DOHH2 (cell line): Measurements from ENCODE around the gene EPSTI1.

Experiments used
- H3F3A ChIP-seq: fragments of 200-600 bp; sonication (generic), shearing (Covaris generic); 2 replicates; pipeline ENCODE4 v1.6.0; 2016; ENCODE audit warnings: antibody characterized with exemption, mild to moderate bottlenecking; ENCODE audit not compliant: control insufficient read depth, insufficient read depth
- H3K27ac ChIP-seq: fragments of 200-600 bp; sonication (generic); 2 replicates; pipeline ENCODE4 v1.5.1; 2014; ENCODE audit warnings: low read depth, mild to moderate bottlenecking, low read length, moderate library complexity
- H3K27me3 ChIP-seq: fragments of 200-600 bp; sonication (generic); 2 replicates; pipeline ENCODE4 v1.6.1; 2014; ENCODE audit warnings: mild to moderate bottlenecking, low read length, mixed read lengths; ENCODE audit not compliant: control insufficient read depth
- H3K36me3 ChIP-seq: fragments of 200-600 bp; sonication (generic); 2 replicates; pipeline ENCODE4 v1.6.1; 2014; ENCODE audit warnings: mild to moderate bottlenecking, low read length, moderate library complexity, mixed read lengths; ENCODE audit not compliant: control insufficient read depth
- H3K4me1 ChIP-seq: fragments of 200-600 bp; sonication (generic); 2 replicates; pipeline ENCODE4 v1.6.1; 2014; ENCODE audit warnings: mild to moderate bottlenecking, low read length, mixed read lengths; ENCODE audit not compliant: control insufficient read depth
- H3K4me2 ChIP-seq: fragments of 200-600 bp; sonication (generic); 2 replicates; pipeline ENCODE4 v1.6.0; 2014; ENCODE audit warnings: mild to moderate bottlenecking, low read length, moderate library complexity
- H3K4me3 ChIP-seq: fragments of 200-600 bp; sonication (generic); 2 replicates; pipeline ENCODE4 v1.5.1; 2014; ENCODE audit warnings: mild to moderate bottlenecking, low read length, mixed read lengths
- H3K79me2 ChIP-seq: fragments of 200-600 bp; sonication (generic); 2 replicates; pipeline ENCODE4 v1.6.1; 2014; ENCODE audit warnings: mild to moderate bottlenecking, low read length, mixed read lengths; ENCODE audit not compliant: control insufficient read depth
- H3K9me2 ChIP-seq: fragments of 200-600 bp; sonication (generic); replicated peaks from 2 replicates; pipeline ENCODE4 v1.6.1; 2014; ENCODE audit warnings: mild to moderate bottlenecking, low read length, mixed read lengths; ENCODE audit not compliant: control insufficient read depth
- H3K9me3 ChIP-seq: fragments of 200-600 bp; sonication (generic); 2 replicates; pipeline ENCODE4 v1.6.1; 2014; ENCODE audit warnings: antibody characterized with exemption, low read length, mixed read lengths; ENCODE audit not compliant: control insufficient read depth, insufficient read depth
- H4K20me1 ChIP-seq: fragments of 200-600 bp; sonication (generic); 2 replicates; pipeline ENCODE4 v1.6.0; 2014; ENCODE audit warnings: low read depth, mild to moderate bottlenecking, antibody characterized with exemption, low read length, moderate library complexity; ENCODE audit not compliant: control insufficient read depth, insufficient read depth
- EZH2phosphoT487 ChIP-seq: fragments of 200-600 bp; sonication (generic); IDR thresholded peaks from 2 replicates; pipeline ENCODE4 v1.6.1; 2017; ENCODE audit warnings: borderline replicate concordance, mild to moderate bottlenecking, antibody characterized with exemption, low read length, moderate library complexity, mixed read lengths
- TF ChIP-seq, protein P1 (sequence below): fragments of 200-600 bp; sonication (generic); IDR thresholded peaks from one replicate; pipeline ENCODE4 v1.5.1; 2014; ENCODE audit warnings: antibody characterized with exemption, mild to moderate bottlenecking, low read depth, low read length; ENCODE audit not compliant: poor library complexity, severe bottlenecking

The EPSTI1 gene

DNA sequence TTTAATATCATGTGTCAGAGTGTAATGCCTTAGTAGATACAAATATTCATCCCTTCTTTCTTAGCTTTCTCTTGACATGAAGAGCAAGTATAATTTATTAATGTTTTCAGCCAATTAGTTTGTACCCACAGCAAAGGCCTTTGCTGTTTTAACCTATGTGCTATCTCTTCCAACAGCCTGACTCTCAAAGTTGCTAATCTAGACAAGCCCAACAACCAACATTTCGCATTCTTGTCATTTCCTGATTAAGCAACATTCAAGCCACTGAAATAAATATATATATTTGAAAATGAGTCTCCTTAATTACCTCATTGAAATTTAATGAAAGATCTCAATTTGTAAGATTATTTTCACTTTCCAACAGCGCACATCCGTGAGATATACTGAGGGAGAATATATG lies 18.5 kb downstream of the EPSTI1 start:
- H3K4me3 ChIP-seq = no peak overlapping the region
- no peak overlapping the region for H3K4me2 ChIP-seq
- H3K36me3 ChIP-seq = no peaks in the 10 kb centered on the region
- TF ChIP-seq EZH2phosphoT487 = no peak
- TF ChIP-seq, protein P1, sequence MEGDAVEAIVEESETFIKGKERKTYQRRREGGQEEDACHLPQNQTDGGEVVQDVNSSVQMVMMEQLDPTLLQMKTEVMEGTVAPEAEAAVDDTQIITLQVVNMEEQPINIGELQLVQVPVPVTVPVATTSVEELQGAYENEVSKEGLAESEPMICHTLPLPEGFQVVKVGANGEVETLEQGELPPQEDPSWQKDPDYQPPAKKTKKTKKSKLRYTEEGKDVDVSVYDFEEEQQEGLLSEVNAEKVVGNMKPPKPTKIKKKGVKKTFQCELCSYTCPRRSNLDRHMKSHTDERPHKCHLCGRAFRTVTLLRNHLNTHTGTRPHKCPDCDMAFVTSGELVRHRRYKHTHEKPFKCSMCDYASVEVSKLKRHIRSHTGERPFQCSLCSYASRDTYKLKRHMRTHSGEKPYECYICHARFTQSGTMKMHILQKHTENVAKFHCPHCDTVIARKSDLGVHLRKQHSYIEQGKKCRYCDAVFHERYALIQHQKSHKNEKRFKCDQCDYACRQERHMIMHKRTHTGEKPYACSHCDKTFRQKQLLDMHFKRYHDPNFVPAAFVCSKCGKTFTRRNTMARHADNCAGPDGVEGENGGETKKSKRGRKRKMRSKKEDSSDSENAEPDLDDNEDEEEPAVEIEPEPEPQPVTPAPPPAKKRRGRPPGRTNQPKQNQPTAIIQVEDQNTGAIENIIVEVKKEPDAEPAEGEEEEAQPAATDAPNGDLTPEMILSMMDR = no peak
- no peak overlapping the region for H3K27ac ChIP-seq
- no peaks in the 10 kb centered on the region for H3K79me2 ChIP-seq
- H3K9me2 ChIP-seq = no peaks in the 10 kb centered on the region
- H3K27me3 ChIP-seq = no peaks in the 10 kb centered on the region
- peaks cover 35% of the 10 kb centered on the region for H3K4me1 ChIP-seq
- H3K9me3 ChIP-seq = no peaks in the 10 kb centered on the region
- H4K20me1 ChIP-seq = no peaks in the 10 kb centered on the region
- 0 out of 2 replicates have a peak, but pooled peaks cover 2% of the 10 kb centered on the region for H3F3A ChIP-seq

DNA sequence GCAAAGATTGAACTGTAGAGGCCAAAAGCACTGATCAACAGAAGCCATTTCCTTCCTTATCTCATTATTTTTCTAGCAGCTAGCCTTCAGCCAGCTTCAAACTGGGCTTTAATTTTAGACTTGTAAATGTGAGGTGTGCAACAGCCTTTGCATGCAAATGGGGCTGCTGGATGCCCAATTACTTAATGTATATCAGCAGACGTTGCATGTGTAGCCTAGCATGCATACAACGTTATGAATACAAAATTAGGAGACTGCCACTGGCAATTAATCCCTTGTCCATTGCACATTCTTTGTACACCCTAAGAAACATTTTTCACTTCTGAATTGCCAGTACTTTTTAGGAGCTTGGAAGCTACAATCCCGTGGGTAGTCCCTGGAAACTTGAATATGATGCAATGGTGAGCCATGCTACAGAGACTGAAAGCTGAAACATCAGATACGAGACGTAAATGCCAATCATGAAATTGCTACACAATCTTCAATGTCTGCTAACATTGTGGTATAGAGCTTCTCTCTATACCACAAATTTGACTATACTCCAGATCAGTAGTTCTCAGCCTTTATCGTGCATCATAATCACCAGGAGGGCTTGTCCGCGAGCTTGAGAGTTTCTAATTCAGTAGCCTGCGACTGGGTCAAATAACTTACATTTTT lies 20.2 kb downstream of the EPSTI1 start:
- Histone ChIP-seq H3K27me3 (no peaks in the 10 kb centered on the region), H3F3A (0 out of 2 replicates have a peak, but pooled peaks cover 2% of the 10 kb centered on the region), H4K20me1 (no peaks in the 10 kb centered on the region), H3K36me3 (no peaks in the 10 kb centered on the region), H3K4me1 (peaks cover 27% of the 10 kb centered on the region), H3K9me3 (no peaks in the 10 kb centered on the region), H3K79me2 (no peaks in the 10 kb centered on the region), H3K4me3 (peak overlapping the region; percentile 6; the same call in 1 of the 2 replicates), H3K4me2 (peak overlapping the region; percentile 17), H3K9me2 (no peaks in the 10 kb centered on the region), H3K27ac (peak overlapping the region; percentile 41)
- TF ChIP-seq EZH2phosphoT487 = no peak
- TF ChIP-seq, protein P1 = no peak

DNA sequence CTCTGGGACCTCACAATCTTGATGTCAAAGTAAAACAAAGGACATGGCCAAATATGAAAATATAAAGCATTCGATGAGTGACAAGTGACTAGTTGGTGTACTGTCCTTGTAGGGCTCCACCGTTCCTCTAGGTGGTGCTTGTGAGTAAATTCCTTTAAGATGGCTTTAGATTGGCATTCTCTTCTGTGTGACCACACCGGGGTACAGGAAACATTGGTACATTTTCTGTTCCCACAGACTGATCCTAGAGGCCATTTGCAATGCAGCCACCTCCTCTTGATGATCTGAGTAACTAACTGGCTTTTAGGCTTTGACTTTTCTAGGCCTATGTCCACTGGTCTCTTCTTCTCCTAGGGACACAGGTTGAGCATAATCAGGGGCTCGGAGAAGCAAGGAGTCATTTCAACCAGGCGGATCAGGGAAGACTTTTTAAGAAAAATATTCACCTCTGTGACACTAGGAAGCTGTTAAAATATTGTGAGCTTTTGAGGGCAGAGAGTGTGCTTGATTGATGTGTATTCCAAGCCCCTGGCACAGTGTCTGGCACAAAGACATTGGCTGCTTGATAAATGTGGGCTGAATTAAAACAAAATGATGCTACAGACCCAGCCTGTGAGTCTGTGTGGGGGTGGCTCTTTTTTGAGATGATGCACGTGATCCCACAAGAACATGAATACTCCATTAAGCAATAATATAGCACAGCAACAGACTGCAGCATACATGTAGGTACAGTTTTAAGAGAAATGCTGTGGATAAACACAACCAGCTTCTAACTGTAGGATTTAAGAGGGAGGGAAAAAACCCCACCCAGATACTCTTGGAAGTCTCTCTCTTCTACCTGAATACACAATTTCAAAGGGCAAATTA lies 21.0 kb downstream of the EPSTI1 start:
- TF ChIP-seq EZH2phosphoT487 = no peak
- TF ChIP-seq, protein P1 = peak; percentile 81
- no peaks in the 10 kb centered on the region for H3K79me2 ChIP-seq
- no peaks in the 10 kb centered on the region for H3K27me3 ChIP-seq
- no peaks in the 10 kb centered on the region for H3F3A ChIP-seq
- no peaks in the 10 kb centered on the region for H3K9me2 ChIP-seq
- H3K4me3 ChIP-seq = 0 out of 2 replicates have a peak overlapping the region, but pooled peaks have one; percentile 6
- peaks cover 24% of the 10 kb centered on the region for H3K4me1 ChIP-seq
- no peaks in the 10 kb centered on the region for H3K9me3 ChIP-seq
- H3K27ac ChIP-seq = peak overlapping the region; percentile 41
- H4K20me1 ChIP-seq = no peaks in the 10 kb centered on the region
- peak overlapping the region; percentile 17 for H3K4me2 ChIP-seq
- no peaks in the 10 kb centered on the region for H3K36me3 ChIP-seq
